Activated CD4-positive, alpha-beta T cell treated with anti-CD3 and anti-CD28 coated beads for 1 hour (primary cell): ENCODE results near the gene CLDN9.

Experiments used
- DNase-seq: peaks from one replicate; pipeline ENCODE4 v3.0.0-alpha.2; 2020

Gene CLDN9

DNA sequence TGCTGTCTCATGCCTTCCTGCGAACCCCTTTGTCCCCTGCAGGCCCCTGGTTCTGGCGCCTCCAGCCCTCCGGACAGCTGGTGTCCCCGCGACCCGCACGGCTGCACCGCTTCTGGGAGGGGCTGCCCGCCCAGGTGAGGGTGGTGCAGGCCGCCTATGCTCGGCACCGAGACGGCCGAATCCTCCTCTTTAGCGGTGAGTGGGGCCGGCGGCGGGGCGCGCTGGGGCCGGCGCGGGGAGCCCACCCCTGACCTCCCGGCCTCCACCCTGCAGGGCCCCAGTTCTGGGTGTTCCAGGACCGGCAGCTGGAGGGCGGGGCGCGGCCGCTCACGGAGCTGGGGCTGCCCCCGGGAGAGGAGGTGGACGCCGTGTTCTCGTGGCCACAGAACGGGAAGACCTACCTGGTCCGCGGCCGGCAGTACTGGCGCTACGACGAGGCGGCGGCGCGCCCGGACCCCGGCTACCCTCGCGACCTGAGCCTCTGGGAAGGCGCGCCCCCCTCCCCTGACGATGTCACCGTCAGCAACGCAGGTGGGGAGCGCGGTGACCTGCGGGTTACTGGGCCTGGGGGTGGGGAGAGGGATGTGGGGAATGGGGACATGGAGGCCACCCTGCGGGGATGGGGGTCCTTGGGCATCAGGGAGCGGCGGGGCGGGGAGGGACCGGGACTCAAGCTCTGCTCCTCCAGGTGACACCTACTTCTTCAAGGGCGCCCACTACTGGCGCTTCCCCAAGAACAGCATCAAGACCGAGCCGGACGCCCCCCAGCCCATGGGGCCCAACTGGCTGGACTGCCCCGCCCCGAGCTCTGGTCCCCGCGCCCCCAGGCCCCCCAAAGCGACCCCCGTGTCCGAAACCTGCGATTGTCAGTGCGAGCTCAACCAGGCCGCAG is 45.7 kb downstream of the CLDN9 start:
- no peak for DNase-seq

DNA sequence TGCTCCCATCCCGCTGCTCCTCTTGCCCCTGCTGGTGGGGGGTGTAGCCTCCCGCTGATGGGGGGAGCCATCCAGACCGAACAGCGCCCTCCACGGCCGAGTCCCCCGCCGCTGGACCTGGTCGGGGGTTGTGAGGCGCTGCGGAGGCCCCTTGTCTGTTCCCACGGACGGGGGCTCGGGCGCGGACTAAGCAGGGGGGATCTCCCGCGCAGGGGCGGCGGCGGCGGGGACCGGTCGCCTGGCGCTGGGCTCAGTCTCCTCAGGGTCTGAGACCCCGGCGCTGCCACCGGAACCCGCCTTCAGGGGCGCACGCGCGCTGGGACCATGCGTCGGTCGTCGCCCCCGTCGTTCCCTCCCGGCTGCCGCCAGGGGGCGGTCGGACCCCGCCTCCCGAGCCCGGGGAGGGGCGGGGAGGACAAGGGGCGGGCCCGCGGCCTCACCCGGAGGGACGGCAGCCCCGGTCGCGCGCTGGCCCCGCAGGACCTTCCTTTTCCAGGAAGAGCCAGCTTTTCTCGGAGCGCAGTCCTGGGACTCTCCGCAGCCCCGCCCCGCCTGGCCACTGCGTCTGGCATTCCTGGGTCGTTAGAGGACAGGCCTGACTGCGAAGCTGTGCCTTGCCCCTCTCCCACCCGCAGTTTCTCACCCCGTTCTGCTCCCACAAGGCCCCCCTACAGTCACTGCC is 46.5 kb downstream of the CLDN9 start:
- peak; percentile 83 for DNase-seq

DNA sequence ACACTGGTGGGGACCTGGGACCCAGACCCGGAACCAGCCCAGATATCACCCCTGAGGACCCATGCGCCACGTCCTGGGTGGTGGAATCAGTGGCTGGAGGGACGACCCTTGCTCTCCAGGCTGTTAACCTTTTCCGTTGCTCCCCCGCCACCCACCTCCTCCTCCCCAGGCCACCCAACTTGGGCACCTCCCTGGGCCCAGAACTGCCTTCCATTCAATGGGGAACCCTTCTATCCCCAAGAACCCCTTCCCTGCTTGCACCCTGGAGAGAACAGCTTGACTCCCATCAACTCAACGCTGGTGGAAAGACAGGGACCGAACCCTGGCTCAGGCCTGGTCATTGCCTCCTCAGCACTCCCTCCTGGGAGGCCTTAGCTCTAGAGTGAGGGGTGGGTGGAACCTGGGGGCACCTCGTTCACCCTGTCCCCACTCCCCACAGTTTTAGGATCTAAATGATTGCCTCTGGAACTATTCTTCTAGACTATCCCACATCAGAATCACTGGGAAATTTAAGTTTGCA is 47.1 kb downstream of the CLDN9 start:
- DNase-seq, result no peak

DNA sequence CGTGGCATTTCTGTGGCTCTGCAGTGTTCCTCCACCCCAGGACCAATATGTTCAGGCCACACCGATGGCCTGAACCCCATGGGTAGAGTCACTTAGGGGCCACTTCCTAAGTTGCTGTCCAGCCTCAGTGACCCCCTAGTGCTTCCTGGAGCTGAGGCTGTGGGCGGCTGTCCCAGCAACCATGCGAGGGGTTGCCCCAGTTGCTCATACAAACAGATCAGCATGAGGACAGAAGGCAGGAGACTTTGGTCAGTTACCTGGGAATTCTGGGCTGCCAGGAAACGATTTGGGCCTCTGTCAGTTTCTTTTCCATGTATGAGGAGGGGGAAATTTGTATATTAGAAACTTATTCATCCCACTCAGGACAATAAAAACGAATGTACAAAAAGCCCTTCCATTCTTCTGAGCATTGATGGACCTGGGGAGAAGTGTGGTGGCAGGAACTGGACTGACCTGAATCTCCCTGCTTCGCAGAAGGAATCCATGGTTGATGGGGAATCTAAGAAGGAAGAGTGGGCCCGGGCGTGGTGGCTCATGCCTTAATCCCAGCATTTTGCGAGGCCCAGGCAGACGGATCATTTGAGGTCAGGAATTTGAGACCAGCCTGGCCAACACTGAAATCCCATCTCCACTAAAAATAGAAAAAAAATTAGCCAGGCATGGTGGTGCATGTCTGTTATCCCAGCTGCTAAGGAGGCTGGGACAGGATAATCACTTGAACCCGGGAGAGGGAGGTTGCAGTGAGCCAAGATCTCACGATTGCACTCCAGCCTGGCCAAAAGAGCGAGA is 47.8 kb downstream of the CLDN9 start:
- DNase-seq, result no peak

DNA sequence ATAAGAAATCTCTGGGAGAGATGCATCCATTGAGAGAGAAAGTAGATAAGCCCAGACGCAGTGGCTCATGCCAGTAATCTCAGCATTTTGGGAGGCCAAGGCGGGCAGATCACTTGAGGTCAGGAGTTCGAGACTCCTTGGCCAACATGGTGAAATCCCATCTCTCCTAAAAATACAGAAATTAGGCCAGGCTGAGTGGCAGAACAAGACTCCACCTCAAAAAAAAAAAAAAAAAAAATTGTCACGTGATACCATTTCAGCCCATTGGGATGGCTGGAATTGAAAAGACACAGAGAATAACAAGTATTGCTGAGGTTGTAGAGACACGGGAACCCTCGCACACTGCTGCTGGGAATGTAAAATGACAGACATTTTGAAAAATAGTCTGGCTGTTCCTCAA is 49.8 kb downstream of the CLDN9 start:
- DNase-seq, result no peak

DNA sequence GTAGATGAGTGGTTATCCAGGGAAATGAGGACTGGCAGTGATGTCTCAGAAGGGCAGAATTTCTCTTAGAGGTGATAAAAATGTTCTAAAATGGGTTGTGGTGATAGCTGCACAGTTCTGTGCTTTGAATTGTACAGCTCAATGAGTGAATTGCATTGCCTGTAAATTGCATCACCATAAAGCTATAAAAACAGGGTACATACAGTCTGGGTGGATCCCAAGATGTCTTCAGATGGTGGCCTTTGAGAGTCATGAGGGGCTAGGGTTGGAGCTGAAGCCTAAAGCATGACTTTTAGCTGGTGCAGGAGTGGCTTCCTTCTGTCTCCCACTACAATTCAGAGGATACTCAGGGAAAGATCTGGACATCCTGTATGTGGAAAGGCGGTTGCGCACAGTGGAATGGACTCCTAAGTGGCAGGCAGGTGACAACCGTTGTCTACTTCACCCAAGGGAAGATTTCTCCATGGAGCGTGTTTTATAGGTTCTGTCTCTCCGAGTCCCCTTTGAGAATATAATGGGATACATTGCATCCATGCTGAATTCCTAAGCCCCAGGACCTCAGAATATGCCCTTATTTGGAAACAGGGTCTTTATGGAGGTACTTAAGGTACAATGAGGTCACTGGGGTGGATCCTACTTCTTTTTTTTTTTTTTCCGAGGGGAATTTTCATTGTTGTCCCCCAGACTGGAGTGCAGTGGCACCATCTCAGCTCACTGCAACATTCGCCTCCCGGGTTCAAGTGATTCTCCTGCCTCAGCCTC is 51.1 kb downstream of the CLDN9 start:
- no peak for DNase-seq
